Medulla oblongata (tissue), 1 donor: ENCODE data around the gene SEMA5B.
A peak's percentile ranks its signal among the peaks of the same experiment; 100 is the strongest.

ENCODE experiments used
- DNase-seq: peaks from one replicate; pipeline ENCODE4 v3.0.0-alpha.2; 2015; ENCODE audit errors: extremely low spot score

SEMA5B gene

GRCh38 chr3:122944671-122945161 is 82.8 kb downstream of the SEMA5B start:
- DNase-seq, result no peak

GRCh38 chr3:122943828-122944190 is 83.8 kb downstream of the SEMA5B start:
- DNase-seq, result no peak

GRCh38 chr3:122942937-122943827 is 84.4 kb downstream of the SEMA5B start:
- peak; percentile 80 for DNase-seq

- DNase-seq, result no peak
Observed at GRCh38 chr3:122942239-122942638, 85.3 kb downstream of the SEMA5B start.

- DNase-seq, result no peak
Observed at GRCh38 chr3:122941228-122942206, 86.0 kb downstream of the SEMA5B start.

GRCh38 chr3:122940628-122941086 is 86.9 kb downstream of the SEMA5B start:
- DNase-seq, result no peak

- DNase-seq, result peak; percentile 6
Observed at GRCh38 chr3:122938783-122939425, 88.7 kb downstream of the SEMA5B start.

GRCh38 chr3:122937745-122938144 is 89.8 kb downstream of the SEMA5B start:
- DNase-seq, result no peak

GRCh38 chr3:122936986-122937385 is 90.6 kb downstream of the SEMA5B start:
- no peak for DNase-seq

- peak; percentile 35 for DNase-seq
Observed at GRCh38 chr3:122936335-122936734, 91.2 kb downstream of the SEMA5B start.

- DNase-seq, result no peak
Observed at GRCh38 chr3:122934251-122934650, 93.3 kb downstream of the SEMA5B start.

- no peak for DNase-seq
Observed at GRCh38 chr3:122932251-122932967, 95.2 kb downstream of the SEMA5B start.

- no peak for DNase-seq
Observed at GRCh38 chr3:122931636-122932035, 95.9 kb downstream of the SEMA5B start.

- no peak for DNase-seq
Observed at GRCh38 chr3:122930063-122930997, 97.2 kb downstream of the SEMA5B start.

GRCh38 chr3:122929188-122930062 is 98.1 kb downstream of the SEMA5B start:
- no peak for DNase-seq

GRCh38 chr3:122928396-122929187 is 99.0 kb downstream of the SEMA5B start:
- DNase-seq, result no peak

- DNase-seq, result no peak
Observed at GRCh38 chr3:122927726-122928125, 99.8 kb downstream of the SEMA5B start.

- no peak for DNase-seq
Observed at GRCh38 chr3:122926811-122927210, 100.8 kb downstream of the SEMA5B start.
